ENCODE results near the gene SPINK9.
"Not testable (repeated sequence)": the region's sequence is repeated elsewhere in the genome, so short reads cannot be mapped to it uniquely, and the experiment has no call there.

Gene SPINK9

GRCh38 chr5:148320011-148320963 lies 15.1 kb upstream of the SPINK9 start:
- not testable (repeated sequence) for H3K9me3 ChIP-seq (ENCODE audit: control insufficient read depth, low read length); H3K36me3 ChIP-seq (ENCODE audit: control insufficient read depth, insufficient read depth, low read length); H3K27ac ChIP-seq (ENCODE audit: low read depth, low read length, severe bottlenecking); H3K4me1 ChIP-seq (ENCODE audit: control insufficient read depth, insufficient read depth, low read length, poor library complexity, severe bottlenecking)
- WGBS, 2 experiments (ENCODE audit: insufficient coverage in 2 of 2): 50 to 53% methylated on average over 18 to 22 of the region's 42 CpGs
- H3K4me3 ChIP-seq (ENCODE audit: extremely low read depth, insufficient read depth, low read length, poor library complexity, severe bottlenecking): peak overlapping the region; percentile 19

- H3K4me3 ChIP-seq (ENCODE audit: extremely low read depth, insufficient read depth, low read length, poor library complexity, severe bottlenecking): no peak overlapping the region
- no peak overlapping the region for H3K27ac ChIP-seq (ENCODE audit: low read depth, low read length, severe bottlenecking)
- 87 to 97% methylated on average over 3 of the region's 4 CpGs for WGBS, 2 experiments (ENCODE audit: insufficient coverage in 2 of 2)
- no peaks in the 10 kb centered on the region for H3K9me3 ChIP-seq (ENCODE audit: control insufficient read depth, low read length)
- no peaks in the 10 kb centered on the region for H3K4me1 ChIP-seq (ENCODE audit: control insufficient read depth, insufficient read depth, low read length, poor library complexity, severe bottlenecking)
- no peaks in the 10 kb centered on the region for H3K36me3 ChIP-seq (ENCODE audit: control insufficient read depth, insufficient read depth, low read length)
These were observed 2.0 kb upstream of the SPINK9 start for GRCh38 chr5:148333262-148333849.

- no peak overlapping the region for H3K27ac ChIP-seq (ENCODE audit: low read depth, low read length, severe bottlenecking)
- H3K4me1 ChIP-seq (ENCODE audit: control insufficient read depth, insufficient read depth, low read length, poor library complexity, severe bottlenecking): no peaks in the 10 kb centered on the region
- no peaks in the 10 kb centered on the region for H3K9me3 ChIP-seq (ENCODE audit: control insufficient read depth, low read length)
- no peaks in the 10 kb centered on the region for H3K36me3 ChIP-seq (ENCODE audit: control insufficient read depth, insufficient read depth, low read length)
- no peak overlapping the region for H3K4me3 ChIP-seq (ENCODE audit: extremely low read depth, insufficient read depth, low read length, poor library complexity, severe bottlenecking)
- no CpG with 5 or more reads among the region's 3 CpGs for WGBS, 2 experiments (ENCODE audit: insufficient coverage in 2 of 2)
These were observed 1.5 kb downstream of the SPINK9 start for GRCh38 chr5:148336704-148337435.

GRCh38 chr5:148342371-148343045 lies 7.1 kb downstream of the SPINK9 start:
- H3K27ac ChIP-seq (ENCODE audit: low read depth, low read length, severe bottlenecking): no peak overlapping the region
- H3K36me3 ChIP-seq (ENCODE audit: control insufficient read depth, insufficient read depth, low read length): no peaks in the 10 kb centered on the region
- H3K4me3 ChIP-seq (ENCODE audit: extremely low read depth, insufficient read depth, low read length, poor library complexity, severe bottlenecking): no peak overlapping the region
- no peaks in the 10 kb centered on the region for H3K9me3 ChIP-seq (ENCODE audit: control insufficient read depth, low read length)
- no CpG with 5 or more reads among the region's 2 CpGs for WGBS, 2 experiments (ENCODE audit: insufficient coverage in 2 of 2)
- H3K4me1 ChIP-seq (ENCODE audit: control insufficient read depth, insufficient read depth, low read length, poor library complexity, severe bottlenecking): no peaks in the 10 kb centered on the region

GRCh38 chr5:148343046-148343407 lies 7.7 kb downstream of the SPINK9 start:
- H3K4me1 ChIP-seq (ENCODE audit: control insufficient read depth, insufficient read depth, low read length, poor library complexity, severe bottlenecking): no peaks in the 10 kb centered on the region
- H3K36me3 ChIP-seq (ENCODE audit: control insufficient read depth, insufficient read depth, low read length): no peaks in the 10 kb centered on the region
- H3K9me3 ChIP-seq (ENCODE audit: control insufficient read depth, low read length): no peaks in the 10 kb centered on the region
- H3K27ac ChIP-seq (ENCODE audit: low read depth, low read length, severe bottlenecking): no peak overlapping the region
- WGBS, 2 experiments (ENCODE audit: insufficient coverage in 2 of 2): 83 to 94% methylated on average over 2 of the region's 2 CpGs
- H3K4me3 ChIP-seq (ENCODE audit: extremely low read depth, insufficient read depth, low read length, poor library complexity, severe bottlenecking): no peak overlapping the region

- no peaks in the 10 kb centered on the region for H3K36me3 ChIP-seq (ENCODE audit: control insufficient read depth, insufficient read depth, low read length)
- H3K4me1 ChIP-seq (ENCODE audit: control insufficient read depth, insufficient read depth, low read length, poor library complexity, severe bottlenecking): no peaks in the 10 kb centered on the region
- no peak overlapping the region for H3K27ac ChIP-seq (ENCODE audit: low read depth, low read length, severe bottlenecking)
- H3K9me3 ChIP-seq (ENCODE audit: control insufficient read depth, low read length): no peaks in the 10 kb centered on the region
- WGBS, 2 experiments (ENCODE audit: insufficient coverage in 2 of 2): 86% methylated on average over 1 of the region's 7 CpGs; no CpG with 5 or more reads in 1 of the 2 experiments
- no peak overlapping the region for H3K4me3 ChIP-seq (ENCODE audit: extremely low read depth, insufficient read depth, low read length, poor library complexity, severe bottlenecking)
These were observed 8.5 kb downstream of the SPINK9 start for GRCh38 chr5:148343603-148344487.

GRCh38 chr5:148347706-148348105 lies 12.3 kb downstream of the SPINK9 start:
- no CpG with 5 or more reads among the region's 1 CpG for WGBS, 2 experiments (ENCODE audit: insufficient coverage in 2 of 2)
- no peaks in the 10 kb centered on the region for H3K9me3 ChIP-seq (ENCODE audit: control insufficient read depth, low read length)
- no peaks in the 10 kb centered on the region for H3K4me1 ChIP-seq (ENCODE audit: control insufficient read depth, insufficient read depth, low read length, poor library complexity, severe bottlenecking)
- H3K36me3 ChIP-seq (ENCODE audit: control insufficient read depth, insufficient read depth, low read length): no peaks in the 10 kb centered on the region
- no peak overlapping the region for H3K4me3 ChIP-seq (ENCODE audit: extremely low read depth, insufficient read depth, low read length, poor library complexity, severe bottlenecking)
- H3K27ac ChIP-seq (ENCODE audit: low read depth, low read length, severe bottlenecking): no peak overlapping the region

GRCh38 chr5:148352696-148353095 lies 17.3 kb downstream of the SPINK9 start:
- Histone ChIP-seq H3K27ac (ENCODE audit: low read depth, low read length, severe bottlenecking) (no peak overlapping the region), H3K9me3 (ENCODE audit: control insufficient read depth, low read length) (no peaks in the 10 kb centered on the region), H3K36me3 (ENCODE audit: control insufficient read depth, insufficient read depth, low read length) (no peaks in the 10 kb centered on the region), H3K4me1 (ENCODE audit: control insufficient read depth, insufficient read depth, low read length, poor library complexity, severe bottlenecking) (no peaks in the 10 kb centered on the region), H3K4me3 (ENCODE audit: extremely low read depth, insufficient read depth, low read length, poor library complexity, severe bottlenecking) (no peak overlapping the region)
- no CpG with 5 or more reads among the region's 1 CpG for WGBS, 2 experiments (ENCODE audit: insufficient coverage in 2 of 2)

- Histone ChIP-seq H3K4me3 (ENCODE audit: extremely low read depth, insufficient read depth, low read length, poor library complexity, severe bottlenecking) (no peak overlapping the region), H3K9me3 (ENCODE audit: control insufficient read depth, low read length) (no peaks in the 10 kb centered on the region), H3K27ac (ENCODE audit: low read depth, low read length, severe bottlenecking) (no peak overlapping the region), H3K4me1 (ENCODE audit: control insufficient read depth, insufficient read depth, low read length, poor library complexity, severe bottlenecking) (no peaks in the 10 kb centered on the region), H3K36me3 (ENCODE audit: control insufficient read depth, insufficient read depth, low read length) (no peaks in the 10 kb centered on the region)
- no CpG with 5 or more reads among the region's 2 CpGs for WGBS, 2 experiments (ENCODE audit: insufficient coverage in 2 of 2)
These were observed 18.3 kb downstream of the SPINK9 start for GRCh38 chr5:148353634-148354033.

GRCh38 chr5:148364343-148364742 lies 29.0 kb downstream of the SPINK9 start:
- Histone ChIP-seq H3K27ac (ENCODE audit: low read depth, low read length, severe bottlenecking) (no peak overlapping the region), H3K9me3 (ENCODE audit: control insufficient read depth, low read length) (no peaks in the 10 kb centered on the region), H3K36me3 (ENCODE audit: control insufficient read depth, insufficient read depth, low read length) (no peaks in the 10 kb centered on the region), H3K4me3 (ENCODE audit: extremely low read depth, insufficient read depth, low read length, poor library complexity, severe bottlenecking) (no peak overlapping the region), H3K4me1 (ENCODE audit: control insufficient read depth, insufficient read depth, low read length, poor library complexity, severe bottlenecking) (no peaks in the 10 kb centered on the region)

Data from mesodermal cell (in vitro differentiated cells).